HL-60/S4 treated with phorbol 12-myristate 13-acetate at 8.2 ng/mL for 4 days and 3 days (cell line): ENCODE data around the gene CLIC3.
"Not testable (repeated sequence)": the region's sequence is repeated elsewhere in the genome, so short reads cannot be mapped to it uniquely, and the experiment has no call there.

Source experiments
- in situ Hi-C: fragments of 300-500 bp; cut with MboI; formaldehyde crosslinking; loops from 2 replicates; pipeline ENCODE4 v1.15.0; 2022; ENCODE audit warnings: low sequenced_read_pairs

CLIC3 gene

GRCh38 chr9:137004285-137004684 is 7.9 kb upstream of the CLIC3 start:
- in situ Hi-C loops: not testable (repeated sequence)

GRCh38 chr9:137002646-137003041 is 6.3 kb upstream of the CLIC3 start:
- in situ Hi-C loops: no loop called here

- in situ Hi-C loops: no loop called here
Measured at GRCh38 chr9:137001857-137002645, 5.7 kb upstream of the CLIC3 start.

- in situ Hi-C loops: no loop called here
Measured at GRCh38 chr9:137000177-137000930, 4.0 kb upstream of the CLIC3 start.

GRCh38 chr9:136997830-136998234 is 1.5 kb upstream of the CLIC3 start:
- in situ Hi-C loops: no loop called here

GRCh38 chr9:136997371-136997770 is 1.0 kb upstream of the CLIC3 start:
- in situ Hi-C loops: no loop called here

- in situ Hi-C loops: no loop called here
Measured at GRCh38 chr9:136995772-136996311, 526 bp downstream of the CLIC3 start.

GRCh38 chr9:136995362-136995761 is 1.0 kb downstream of the CLIC3 start:
- in situ Hi-C loops: no loop called here

GRCh38 chr9:136994888-136995230 is 1.5 kb downstream of the CLIC3 start:
- in situ Hi-C loops: no loop called here

- in situ Hi-C loops: no loop called here
Measured at GRCh38 chr9:136994180-136994887, 2.0 kb downstream of the CLIC3 start.

GRCh38 chr9:136992819-136993369 is 3.5 kb downstream of the CLIC3 start:
- in situ Hi-C loops: no loop called here

- in situ Hi-C loops: no loop called here
Measured at GRCh38 chr9:136991993-136992818, 4.2 kb downstream of the CLIC3 start, which contains the start of gene PAXX. TSS of gene PAXX (plus strand) at chr9:136992422. CDS start at chr9:136992444, 22 bp downstream.

GRCh38 chr9:136990242-136990911 is 6.0 kb downstream of the CLIC3 start:
- in situ Hi-C loops: no loop called here

- in situ Hi-C loops: no loop called here
Measured at GRCh38 chr9:136988872-136989271, 7.5 kb downstream of the CLIC3 start.

GRCh38 chr9:136985853-136986252 is 10.5 kb downstream of the CLIC3 start:
- in situ Hi-C loops: no loop called here

GRCh38 chr9:136985027-136985602 is 11.3 kb downstream of the CLIC3 start:
- in situ Hi-C loops: no loop called here

GRCh38 chr9:136984464-136985026 is 11.8 kb downstream of the CLIC3 start:
- in situ Hi-C loops: no loop called here

GRCh38 chr9:136983656-136984314 is 12.6 kb downstream of the CLIC3 start:
- in situ Hi-C loops: no loop called here
